Skeletal muscle tissue (tissue), 4 donors: ENCODE data around the gene AGPAT3. TPM values are rescaled to one million over a fixed set of nuclear protein-coding genes. Genes with fewer than 3 reads are reported as not detected.

ENCODE experiments used
- H3K27ac ChIP-seq: one replicate; pipeline ENCODE4 v1.7.0; 2013; ENCODE audit warnings: mild to moderate bottlenecking, low read depth, low read length, inconsistent platforms
- H3K27me3 ChIP-seq, 3 donors: one replicate each; pipeline ENCODE4 v1.7.0; 2013; ENCODE audit warnings: low read length in 3 of 3; ENCODE audit not compliant: control insufficient read depth in 3 of 3, insufficient read depth in 3 of 3
- H3K36me3 ChIP-seq, 3 donors: one replicate each; pipeline ENCODE4 v1.7.0; 2013; ENCODE audit warnings: low read length in 3 of 3; ENCODE audit not compliant: control insufficient read depth in 3 of 3, insufficient read depth in 3 of 3
- H3K4me1 ChIP-seq, 3 donors: one replicate each; pipeline ENCODE4 v1.7.0; 2013; ENCODE audit warnings: low read length in 3 of 3, mild to moderate bottlenecking in 3 of 3; ENCODE audit not compliant: control insufficient read depth in 3 of 3, insufficient read depth in 3 of 3
- H3K4me3 ChIP-seq, 3 donors: one replicate each; pipeline ENCODE4 v1.7.0; 2013; ENCODE audit warnings: low read length in 3 of 3
- H3K9ac ChIP-seq, 3 donors: one replicate each; pipeline ENCODE4 v1.7.0; 2013; ENCODE audit warnings: low read length in 3 of 3, mild to moderate bottlenecking in 3 of 3, moderate library complexity in 2 of 3, low read depth in 1 of 3
- H3K9me3 ChIP-seq, 3 donors: one replicate each; pipeline ENCODE4 v1.7.0; 2013; ENCODE audit warnings: low read length in 3 of 3; ENCODE audit not compliant: control insufficient read depth in 3 of 3
- total RNA-seq: library from RNA; depleted of rRNA; stranded (reverse); fragments of >200 nt; gene quantifications from one replicate; pipeline ENCODE4 v1.2.3, GENCODE V29; 2014
- donor health status: Osteomylitis.

AGPAT3 gene
- total RNA-seq, 1 donor from 2014 or later: 16.7 TPM

DNA sequence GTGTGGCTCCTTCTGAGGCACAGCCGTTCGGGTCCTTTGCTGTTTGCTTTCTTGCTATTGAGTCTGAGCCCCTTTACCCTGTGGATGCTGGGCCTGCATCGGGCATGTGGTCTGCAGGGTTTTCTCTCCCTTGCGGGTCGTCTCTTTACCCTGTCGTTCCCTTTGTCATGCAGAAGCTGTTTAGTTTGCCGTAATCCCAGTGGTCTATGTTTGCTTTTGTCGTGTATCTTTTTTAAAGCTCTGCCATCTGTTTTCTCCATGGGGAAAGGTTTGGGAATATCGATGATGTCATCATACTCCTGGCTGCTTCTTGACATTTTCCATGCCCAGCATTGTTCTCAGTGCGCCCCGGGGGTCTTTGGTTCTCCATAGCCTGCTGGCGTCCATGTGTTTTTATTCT is 68.2 kb downstream of the AGPAT3 start:
- H3K36me3 ChIP-seq: peaks cover 2 to 5% (median 5%) of the 10 kb centered on the region in 3 donors
- H3K9ac ChIP-seq: no peak overlapping the region
- H3K4me1 ChIP-seq: peaks cover 29 to 72% (median 67%) of the 10 kb centered on the region in 3 donors
- H3K27ac ChIP-seq: no peak overlapping the region
- H3K27me3 ChIP-seq: no peaks in the 10 kb centered on the region
- H3K4me3 ChIP-seq: no peak overlapping the region
- no peaks in the 10 kb centered on the region for H3K9me3 ChIP-seq

DNA sequence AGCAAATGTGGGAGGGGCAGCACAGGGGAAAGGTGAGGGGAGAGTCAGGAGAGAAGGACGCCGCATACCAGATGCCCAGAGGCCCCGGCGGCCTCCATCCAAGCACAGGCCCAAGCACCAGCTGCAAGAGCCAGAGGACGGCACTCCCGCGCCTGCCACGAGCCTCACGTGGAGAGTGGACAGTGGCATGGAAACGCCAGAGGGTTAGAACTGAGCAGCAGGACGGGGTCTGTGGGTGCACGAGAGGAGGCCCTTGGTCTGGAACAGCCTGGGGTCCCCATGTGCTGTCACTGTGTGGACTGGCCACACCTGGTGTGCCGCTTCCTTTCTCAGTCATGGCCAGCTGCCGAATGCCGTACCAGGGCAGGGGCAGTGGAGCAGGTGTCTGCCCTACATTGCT is 68.7 kb downstream of the AGPAT3 start:
- Histone ChIP-seq H3K4me1 (peaks cover 27 to 70% (median 66%) of the 10 kb centered on the region in 3 donors), H3K4me3 (no peak overlapping the region), H3K9ac (no peak overlapping the region), H3K27me3 (no peaks in the 10 kb centered on the region), H3K27ac (no peak overlapping the region), H3K9me3 (no peaks in the 10 kb centered on the region), H3K36me3 (peaks cover 0 to 5% (median under 1%) of the 10 kb centered on the region in 3 donors)

DNA sequence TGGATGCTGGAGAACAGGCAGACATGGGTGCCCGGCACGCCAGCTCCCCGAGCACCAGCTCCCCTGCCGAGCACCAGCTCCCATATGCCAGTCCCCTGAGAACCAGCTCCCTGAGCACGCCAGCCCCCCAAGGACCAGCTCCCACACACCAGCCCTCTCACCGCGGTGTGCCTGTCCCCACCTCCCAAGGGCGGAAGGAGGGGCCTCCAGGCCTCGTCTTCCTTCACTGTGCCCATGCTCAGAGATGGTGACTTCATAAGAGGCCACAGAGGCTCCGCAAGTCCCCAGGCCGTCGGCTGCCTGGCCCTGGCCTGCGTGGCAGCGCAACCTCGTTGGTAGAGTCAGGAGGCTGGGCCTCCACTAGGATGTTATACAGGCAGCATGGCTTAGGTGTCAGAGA is 69.1 kb downstream of the AGPAT3 start:
- Histone ChIP-seq H3K4me3 (no peak overlapping the region), H3K36me3 (peaks cover 0 to 5% (median 0%) of the 10 kb centered on the region in 3 donors), H3K4me1 (peaks cover 28 to 70% (median 66%) of the 10 kb centered on the region in 3 donors), H3K9me3 (no peaks in the 10 kb centered on the region), H3K9ac (no peak overlapping the region), H3K27me3 (no peaks in the 10 kb centered on the region), H3K27ac (no peak overlapping the region)

DNA sequence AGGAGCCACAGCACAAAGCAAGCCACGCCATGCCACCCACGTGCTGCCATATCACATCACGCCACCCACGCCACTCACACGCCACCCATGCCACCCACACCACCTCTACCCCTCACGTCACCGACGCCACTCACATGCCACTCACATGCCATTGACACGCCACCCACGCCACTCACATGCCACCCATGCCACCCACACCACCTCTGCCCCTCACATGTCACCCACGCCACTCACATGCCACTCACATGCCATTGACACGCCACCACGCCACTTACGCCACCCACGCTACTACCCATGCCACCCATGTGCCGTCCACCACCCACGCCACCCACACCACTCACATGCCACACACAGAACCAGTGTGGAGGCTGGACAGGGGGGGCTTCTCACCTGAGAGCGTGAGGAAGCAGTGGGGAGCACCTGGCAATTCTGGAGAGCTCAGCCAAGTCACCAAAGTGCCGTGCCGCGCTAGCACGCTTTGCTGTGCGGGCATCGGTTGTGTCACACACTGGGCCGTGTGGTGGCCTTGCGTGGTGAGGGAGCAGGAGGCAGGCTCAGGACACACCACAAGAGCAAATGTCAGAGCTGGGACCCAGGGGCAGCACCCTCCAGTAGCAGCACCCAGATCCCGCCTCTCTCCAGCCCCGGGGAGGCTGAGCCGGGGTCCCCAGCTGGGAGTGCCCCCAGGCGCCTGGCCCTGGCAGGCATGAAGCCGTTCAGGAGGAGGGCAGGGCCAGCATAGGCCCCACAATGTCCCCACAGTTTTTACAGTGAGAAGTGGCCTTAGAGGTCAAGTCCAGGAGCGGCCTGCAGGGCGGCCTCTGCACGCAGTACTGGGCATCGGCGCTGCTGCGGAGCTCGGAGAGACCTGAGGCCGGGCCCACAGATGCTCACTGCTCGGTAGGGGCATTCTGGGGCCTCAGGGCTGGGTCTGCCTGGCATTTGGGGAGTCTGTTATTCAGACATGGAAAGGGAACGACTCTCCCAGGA is 70.0 kb downstream of the AGPAT3 start:
- Histone ChIP-seq H3K9ac (peak overlapping the region in 1 of 3 donors; percentile 25), H3K9me3 (no peaks in the 10 kb centered on the region), H3K27ac (no peak overlapping the region), H3K36me3 (peaks cover 0 to 5% (median 0%) of the 10 kb centered on the region in 3 donors), H3K4me3 (no peak overlapping the region), H3K27me3 (no peaks in the 10 kb centered on the region), H3K4me1 (peaks cover 24 to 70% (median 66%) of the 10 kb centered on the region in 3 donors)

DNA sequence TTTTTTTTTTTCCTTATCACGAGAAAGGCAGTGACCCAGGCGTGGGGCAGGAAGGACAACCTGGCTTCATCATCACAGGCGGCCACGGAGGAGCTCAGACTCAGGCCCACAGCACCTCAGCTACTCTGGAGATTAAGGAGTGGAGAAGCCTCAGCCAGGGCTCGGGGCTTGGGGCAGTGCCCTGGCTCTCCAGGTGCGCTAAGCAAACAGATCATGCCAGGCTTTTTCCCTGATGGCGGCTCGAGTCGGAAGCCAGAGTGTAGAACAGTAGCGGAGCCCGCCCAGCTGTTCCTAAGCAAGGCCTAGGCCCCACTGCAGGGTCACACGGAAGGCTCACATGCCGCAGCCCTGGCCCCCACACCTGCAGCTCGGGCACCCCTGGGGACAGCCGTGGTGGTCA is 70.7 kb downstream of the AGPAT3 start:
- peaks cover 0 to 6% (median 5%) of the 10 kb centered on the region in 3 donors for H3K36me3 ChIP-seq
- peak overlapping the region in 1 of 3 donors; percentile 81 for H3K9ac ChIP-seq
- no peaks in the 10 kb centered on the region for H3K9me3 ChIP-seq
- H3K4me3 ChIP-seq: no peak overlapping the region
- H3K27me3 ChIP-seq: no peaks in the 10 kb centered on the region
- peak overlapping the region; percentile 50 for H3K27ac ChIP-seq
- peaks cover 23 to 69% (median 66%) of the 10 kb centered on the region in 3 donors for H3K4me1 ChIP-seq

DNA sequence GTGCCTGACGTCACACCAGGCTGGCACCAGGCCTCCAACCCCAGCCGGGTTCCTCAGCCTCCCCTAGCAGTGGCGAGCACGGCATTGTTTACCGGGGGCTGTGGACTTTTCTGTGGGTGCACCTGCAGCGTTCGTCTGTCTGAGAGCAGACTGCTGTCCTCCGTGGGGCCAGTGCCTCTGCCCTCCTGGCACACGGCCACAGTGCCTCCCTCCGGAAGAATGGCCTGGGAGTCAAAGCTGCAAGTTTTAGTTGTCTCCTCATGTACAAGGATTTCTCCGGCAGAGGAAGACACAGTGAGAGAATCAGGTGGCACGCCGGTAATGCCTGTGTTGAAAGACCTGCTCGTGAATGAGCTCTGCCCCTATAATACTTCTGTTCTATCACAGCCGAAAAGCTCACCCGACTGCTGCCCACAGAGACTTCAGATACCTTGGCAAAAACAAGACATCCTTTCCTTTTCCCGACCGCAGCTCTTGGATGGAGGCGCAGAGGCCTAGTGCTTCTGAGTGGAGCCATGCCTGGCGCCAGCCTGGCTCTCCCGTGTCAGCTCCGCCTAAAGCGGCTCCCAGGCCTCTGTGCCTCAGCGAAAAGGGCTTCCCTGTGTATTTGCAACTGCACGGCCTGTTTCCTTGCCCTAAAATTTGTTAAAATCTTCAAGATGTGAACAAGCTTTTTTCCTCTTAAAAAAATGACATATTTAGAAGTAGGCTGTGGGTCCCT is 71.4 kb downstream of the AGPAT3 start:
- Histone ChIP-seq H3K4me3 (peak overlapping the region in 1 of 3 donors; percentile 22), H3K9me3 (no peaks in the 10 kb centered on the region), H3K4me1 (peaks cover 23 to 69% (median 65%) of the 10 kb centered on the region in 3 donors), H3K36me3 (peaks cover 2 to 6% (median 5%) of the 10 kb centered on the region in 3 donors), H3K27ac (peak overlapping the region; percentile 50), H3K27me3 (no peaks in the 10 kb centered on the region), H3K9ac (peak overlapping the region; percentile 61 to 81 (median 66))

DNA sequence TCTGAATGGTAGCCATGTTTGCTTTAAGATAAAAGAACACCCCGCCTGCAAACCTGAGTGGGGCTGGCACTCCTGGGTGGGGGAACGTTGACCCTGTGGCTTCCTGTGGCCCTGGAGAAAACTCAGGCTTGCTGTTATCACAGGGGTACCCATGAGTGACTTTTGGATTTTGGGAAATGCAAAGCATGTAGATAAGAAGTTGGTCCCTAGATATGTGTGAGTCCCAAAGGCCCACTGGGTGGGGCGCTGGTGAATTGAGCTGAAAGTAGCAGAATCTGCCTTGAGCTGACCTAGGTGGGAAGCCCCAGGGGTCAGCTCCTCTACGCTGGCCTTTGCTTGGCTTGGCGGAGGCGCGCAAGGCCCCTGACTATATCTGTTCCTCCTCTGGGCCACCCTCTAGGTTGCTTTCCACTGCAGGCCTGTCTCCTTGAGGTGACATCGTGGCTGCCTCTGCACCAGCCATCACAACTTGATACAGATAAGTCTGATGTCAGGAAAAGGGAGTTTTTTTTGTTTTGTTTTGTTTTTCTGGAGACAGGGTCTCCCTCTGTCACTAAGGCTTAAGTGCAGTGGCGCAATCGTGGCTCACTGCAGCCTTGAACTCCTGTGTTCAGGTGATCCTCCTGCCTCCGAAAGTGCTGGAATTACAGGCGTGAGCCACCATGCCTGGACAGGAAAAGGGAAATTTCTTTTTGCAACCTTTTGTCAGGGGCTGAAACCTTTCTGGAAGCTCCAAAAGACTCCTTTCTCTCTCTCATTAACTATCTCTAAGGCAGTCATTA is 72.2 kb downstream of the AGPAT3 start:
- peak overlapping the region; percentile 50 for H3K27ac ChIP-seq
- no peak overlapping the region for H3K4me3 ChIP-seq
- peak overlapping the region in 2 of 3 donors; percentile 66 to 81 for H3K9ac ChIP-seq
- peaks cover 2 to 6% (median 5%) of the 10 kb centered on the region in 3 donors for H3K36me3 ChIP-seq
- no peaks in the 10 kb centered on the region for H3K27me3 ChIP-seq
- H3K4me1 ChIP-seq: peaks cover 23 to 73% (median 66%) of the 10 kb centered on the region in 3 donors
- no peaks in the 10 kb centered on the region for H3K9me3 ChIP-seq

DNA sequence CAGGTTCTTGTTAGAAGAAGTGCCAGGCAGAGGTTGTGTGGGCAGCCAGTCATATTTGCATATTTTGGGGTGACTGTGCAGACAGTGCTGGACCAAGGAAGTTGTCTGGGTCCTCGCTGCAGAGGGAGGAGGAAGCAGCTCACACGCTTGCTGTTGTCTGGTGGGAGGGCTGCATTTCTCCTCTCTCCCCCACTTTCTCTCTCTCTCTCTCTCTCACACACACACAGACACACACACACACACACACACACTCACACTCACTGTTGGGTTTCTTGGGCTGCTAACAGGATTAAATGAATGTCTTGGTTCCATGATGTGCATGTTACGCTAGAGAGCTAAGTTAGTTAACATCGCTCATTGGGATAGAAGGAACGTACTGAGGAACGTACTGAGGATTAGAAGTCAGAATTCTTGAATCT is 72.9 kb downstream of the AGPAT3 start:
- Histone ChIP-seq H3K4me3 (no peak overlapping the region), H3K9ac (no peak overlapping the region), H3K36me3 (peaks cover 2 to 9% (median 5%) of the 10 kb centered on the region in 3 donors), H3K27ac (no peak overlapping the region), H3K4me1 (peaks cover 23 to 73% (median 66%) of the 10 kb centered on the region in 3 donors), H3K27me3 (no peaks in the 10 kb centered on the region), H3K9me3 (no peaks in the 10 kb centered on the region)

DNA sequence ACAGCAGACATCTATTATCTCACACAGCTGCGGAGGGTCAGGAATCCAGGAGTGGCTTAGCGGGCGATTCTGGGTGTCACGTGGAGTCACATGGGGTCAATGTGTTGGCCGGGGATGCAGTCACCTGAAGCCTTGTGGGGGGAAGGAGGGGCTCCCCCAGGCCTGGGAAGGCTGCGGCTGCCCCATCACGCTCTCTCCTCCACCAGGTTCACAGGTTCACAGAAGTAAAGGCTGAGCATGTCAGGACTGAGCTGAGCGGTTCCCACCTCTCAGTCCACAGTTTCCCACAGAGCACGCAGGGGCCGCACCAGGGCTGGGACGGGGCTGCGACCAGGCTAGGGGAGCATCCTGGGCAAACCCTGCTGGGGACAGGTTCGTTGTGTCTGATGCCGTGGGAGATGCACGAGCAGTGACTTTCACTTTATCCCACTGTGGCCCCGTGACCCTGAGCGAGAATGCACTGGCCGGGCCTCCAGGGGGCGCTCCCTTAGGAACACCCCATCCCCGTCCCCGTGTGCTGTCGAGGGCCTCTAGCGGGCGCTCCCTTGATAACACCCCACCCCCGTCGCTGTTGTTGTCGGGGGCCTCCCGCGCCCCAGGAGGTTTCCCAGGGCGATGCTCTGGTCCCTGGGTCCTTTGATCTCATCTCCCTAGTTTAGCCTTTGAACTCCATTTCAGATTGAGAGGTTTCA is 73.9 kb downstream of the AGPAT3 start:
- no peaks in the 10 kb centered on the region for H3K27me3 ChIP-seq
- no peaks in the 10 kb centered on the region for H3K9me3 ChIP-seq
- peaks cover 2 to 9% (median 5%) of the 10 kb centered on the region in 3 donors for H3K36me3 ChIP-seq
- peak overlapping the region; percentile 70 for H3K27ac ChIP-seq
- H3K4me3 ChIP-seq: peak overlapping the region; percentile 62 to 81 (median 69)
- H3K4me1 ChIP-seq: peaks cover 23 to 65% (median 57%) of the 10 kb centered on the region in 3 donors
- H3K9ac ChIP-seq: peak overlapping the region; percentile 1 to 83 (median 54)
